Measurements from ENCODE around the gene DUSP8. TPM values are rescaled to one million over a fixed set of nuclear protein-coding genes. Genes with fewer than 3 reads are reported as not detected.

Gene DUSP8
- total and polyA plus RNA-seq, 2 donors, result 0.85 to 6.8 TPM

DNA sequence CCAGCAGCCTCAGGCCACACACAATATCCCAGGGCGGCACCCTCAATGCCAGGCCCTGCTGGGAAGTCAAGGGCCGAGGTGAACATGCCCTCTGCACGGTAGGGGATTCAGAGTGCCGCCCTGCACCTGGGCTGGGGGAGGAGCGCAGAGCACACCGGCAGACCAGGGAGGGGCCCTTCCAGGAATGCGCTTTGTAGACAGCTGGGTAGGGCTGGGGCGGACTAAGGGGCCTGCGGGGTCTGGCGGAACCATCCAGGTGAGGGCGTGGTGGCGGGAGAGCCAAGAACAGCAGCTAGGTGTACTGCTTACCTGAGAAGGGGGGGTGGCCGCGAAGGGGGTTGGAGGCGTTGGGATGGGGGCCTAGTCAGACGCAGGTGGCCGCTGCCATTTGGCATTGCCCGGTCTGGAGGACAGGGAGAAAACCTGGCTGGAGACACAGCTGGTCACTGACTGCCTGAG lies 26.0 kb downstream of the DUSP8 start:
- Histone ChIP-seq H3K27ac (ENCODE audit: low read depth) (no peak overlapping the region), H3K4me3 (ENCODE audit: low read depth, low read length) (no peak overlapping the region), H3K36me3 (ENCODE audit: insufficient read depth) (no peaks in the 10 kb centered on the region), H3K4me1 (ENCODE audit: insufficient read depth) (no peaks in the 10 kb centered on the region)
- DNase-seq (ENCODE audit: extremely low spot score), result no peak
- 12% methylated on average over 18 of the region's 18 CpGs for WGBS

- H3K4me1 ChIP-seq (ENCODE audit: insufficient read depth), result no peaks in the 10 kb centered on the region
- no peaks in the 10 kb centered on the region for H3K36me3 ChIP-seq (ENCODE audit: insufficient read depth)
- 82% methylated on average over 5 of the region's 5 CpGs for WGBS
- H3K4me3 ChIP-seq (ENCODE audit: low read depth, low read length), result no peak overlapping the region
- no peak for DNase-seq (ENCODE audit: extremely low spot score)
- no peak overlapping the region for H3K27ac ChIP-seq (ENCODE audit: low read depth)
Measured at GRCh38 chr11:1545432-1545831, 26.6 kb downstream of the DUSP8 start.

GRCh38 chr11:1544536-1544935 lies 27.5 kb downstream of the DUSP8 start:
- Histone ChIP-seq H3K36me3 (ENCODE audit: insufficient read depth) (no peaks in the 10 kb centered on the region), H3K4me1 (ENCODE audit: insufficient read depth) (no peaks in the 10 kb centered on the region), H3K4me3 (ENCODE audit: low read depth, low read length) (no peak overlapping the region), H3K27ac (ENCODE audit: low read depth) (no peak overlapping the region)
- no peak for DNase-seq (ENCODE audit: extremely low spot score)
- 85% methylated on average over 6 of the region's 6 CpGs for WGBS

GRCh38 chr11:1543606-1544263 lies 28.3 kb downstream of the DUSP8 start:
- Histone ChIP-seq H3K27ac (ENCODE audit: low read depth) (no peak overlapping the region), H3K36me3 (ENCODE audit: insufficient read depth) (no peaks in the 10 kb centered on the region), H3K4me3 (ENCODE audit: low read depth, low read length) (no peak overlapping the region), H3K4me1 (ENCODE audit: insufficient read depth) (no peaks in the 10 kb centered on the region)
- no peak for DNase-seq (ENCODE audit: extremely low spot score)
- WGBS, result 83% methylated on average over 13 of the region's 13 CpGs

GRCh38 chr11:1542267-1542666 lies 29.8 kb downstream of the DUSP8 start:
- DNase-seq (ENCODE audit: extremely low spot score), result no peak
- WGBS, result 61% methylated on average over 10 of the region's 10 CpGs
- Histone ChIP-seq H3K36me3 (ENCODE audit: insufficient read depth) (no peaks in the 10 kb centered on the region), H3K4me1 (ENCODE audit: insufficient read depth) (no peaks in the 10 kb centered on the region), H3K27ac (ENCODE audit: low read depth) (no peak overlapping the region), H3K4me3 (ENCODE audit: low read depth, low read length) (no peak overlapping the region)

DNA sequence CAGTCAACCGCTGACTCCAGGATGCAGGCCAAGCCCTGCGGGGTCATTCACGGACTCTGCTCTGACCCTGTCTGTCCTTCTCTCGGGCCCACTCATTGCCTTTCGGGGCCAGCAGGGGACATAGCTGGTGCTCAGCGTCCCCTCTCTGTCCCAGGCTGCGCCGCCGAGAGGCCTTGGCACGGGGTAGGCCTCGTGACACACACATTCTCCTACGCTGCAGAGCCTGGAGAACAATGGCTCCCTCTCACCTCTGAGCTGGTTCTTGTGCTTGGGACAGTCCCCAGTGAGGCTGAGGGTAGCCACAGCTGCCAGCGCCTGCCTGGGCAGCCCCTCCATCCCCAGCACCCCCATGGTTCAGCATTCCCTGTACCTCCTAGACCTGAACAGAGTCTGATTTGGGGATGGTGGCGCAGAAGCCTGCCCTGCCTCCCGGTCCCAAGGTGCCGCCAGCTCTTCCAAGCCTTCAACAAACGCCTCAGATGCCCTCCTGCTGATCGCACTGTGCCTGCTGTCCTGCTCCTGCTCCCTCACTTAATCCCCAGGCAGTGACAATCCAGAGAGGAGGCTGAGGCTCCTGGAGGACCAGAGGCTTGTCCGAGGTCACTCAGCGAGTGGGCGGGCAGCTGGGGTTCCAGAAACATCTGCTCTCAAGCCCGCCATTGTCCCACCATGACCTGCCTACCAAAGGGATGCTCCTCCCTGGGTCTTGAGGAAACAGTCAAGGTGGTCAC lies 30.4 kb downstream of the DUSP8 start:
- Histone ChIP-seq H3K4me3 (ENCODE audit: low read depth, low read length) (no peak overlapping the region), H3K4me1 (ENCODE audit: insufficient read depth) (no peaks in the 10 kb centered on the region), H3K27ac (ENCODE audit: low read depth) (no peak overlapping the region), H3K36me3 (ENCODE audit: insufficient read depth) (no peaks in the 10 kb centered on the region)
- 81% methylated on average over 22 of the region's 22 CpGs for WGBS
- DNase-seq (ENCODE audit: extremely low spot score), result no peak

DNA sequence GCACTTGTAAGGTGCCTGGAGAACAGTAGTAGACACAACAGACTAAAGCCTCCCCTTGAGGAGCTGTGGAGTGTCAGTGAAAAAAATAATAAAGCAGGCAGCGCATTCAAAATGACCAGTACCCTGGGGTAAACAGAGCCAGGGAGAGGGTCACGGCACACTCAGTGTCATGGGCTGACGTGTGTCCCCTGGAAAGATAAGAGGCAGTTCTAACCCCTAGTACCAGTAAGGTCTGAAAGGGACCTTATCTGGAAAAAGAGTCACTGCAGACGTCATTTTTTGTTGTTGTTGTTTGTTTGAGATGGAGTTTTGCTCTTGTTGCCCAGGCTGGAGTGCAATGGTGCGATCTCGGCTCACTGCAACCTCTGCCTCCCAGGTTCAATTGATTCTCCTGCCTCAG lies 32.0 kb downstream of the DUSP8 start:
- Histone ChIP-seq H3K4me1 (ENCODE audit: insufficient read depth) (no peaks in the 10 kb centered on the region), H3K4me3 (ENCODE audit: low read depth, low read length) (no peak overlapping the region), H3K36me3 (ENCODE audit: insufficient read depth) (no peaks in the 10 kb centered on the region), H3K27ac (ENCODE audit: low read depth) (no peak overlapping the region)
- no peak for DNase-seq (ENCODE audit: extremely low spot score)
- 85% methylated on average over 6 of the region's 6 CpGs for WGBS

DNA sequence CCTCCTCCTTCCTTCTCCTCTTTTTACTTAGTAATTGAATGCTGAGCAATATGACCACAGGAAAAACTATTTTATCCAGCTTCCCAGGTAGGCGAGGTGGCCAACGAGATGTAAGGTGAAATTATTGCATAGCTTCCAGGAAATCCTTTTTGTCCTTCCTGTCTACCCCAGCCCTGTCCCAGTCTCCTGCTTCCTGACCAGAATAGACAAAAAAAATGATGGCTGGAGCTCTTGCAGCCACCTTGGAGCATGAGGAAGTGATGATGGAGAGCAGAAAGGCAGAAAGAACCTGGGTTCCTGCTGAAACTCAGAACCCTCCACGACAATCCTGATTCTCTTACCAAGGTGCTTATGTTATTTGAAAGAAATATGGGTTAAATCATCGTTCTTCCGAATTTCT lies 33.9 kb downstream of the DUSP8 start:
- WGBS, result 84% methylated on average over 5 of the region's 5 CpGs
- DNase-seq (ENCODE audit: extremely low spot score), result no peak

DNA sequence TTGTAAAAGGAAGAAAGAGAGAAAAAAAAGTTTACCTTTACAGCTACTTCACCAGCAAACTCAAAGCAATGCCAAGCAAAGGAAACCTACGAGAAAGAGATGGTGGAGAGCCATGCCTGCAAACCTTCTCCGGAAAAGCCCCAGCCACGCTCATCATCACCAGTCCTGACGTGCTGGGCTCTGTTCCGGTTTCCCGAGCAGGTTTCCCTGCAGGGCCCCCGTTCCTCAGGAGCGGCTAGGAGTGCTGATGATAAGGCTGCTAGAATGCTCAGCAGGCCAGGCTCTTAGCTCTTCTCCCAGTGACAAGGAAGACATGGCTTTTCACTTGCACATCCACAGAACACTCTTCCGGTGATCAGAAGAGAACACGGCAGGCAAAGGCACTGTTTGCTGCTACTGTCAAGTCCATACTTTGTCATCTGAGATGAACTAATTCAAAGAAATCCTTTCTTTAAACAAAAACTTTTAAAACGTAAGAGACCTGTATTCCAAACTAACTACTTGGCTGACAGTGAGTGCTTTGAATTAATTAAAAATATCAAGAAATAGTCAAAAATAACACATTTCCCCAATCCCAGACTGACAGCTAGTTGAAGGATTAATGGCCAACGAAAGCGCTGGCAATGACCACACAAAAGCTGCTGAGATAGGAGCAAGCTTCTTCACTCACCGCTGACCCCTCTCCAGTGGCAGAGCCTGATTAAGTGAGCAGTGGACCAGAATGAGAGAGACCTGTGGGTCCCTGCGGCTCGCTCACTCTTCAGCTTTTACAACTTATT lies 35.8 kb downstream of the DUSP8 start:
- Histone ChIP-seq H3K4me1 (ENCODE audit: insufficient read depth) (no peaks in the 10 kb centered on the region), H3K27ac (ENCODE audit: low read depth) (no peak overlapping the region)
- WGBS, result 74% methylated on average over 16 of the region's 16 CpGs

More for the DNA sequence above, 33.9 kb downstream of the DUSP8 start:
- Histone ChIP-seq H3K36me3 (ENCODE audit: insufficient read depth) (no peaks in the 10 kb centered on the region), H3K4me1 (ENCODE audit: insufficient read depth) (no peaks in the 10 kb centered on the region), H3K4me3 (ENCODE audit: low read depth, low read length) (no peak overlapping the region), H3K27ac (ENCODE audit: low read depth) (no peak overlapping the region)

DNA sequence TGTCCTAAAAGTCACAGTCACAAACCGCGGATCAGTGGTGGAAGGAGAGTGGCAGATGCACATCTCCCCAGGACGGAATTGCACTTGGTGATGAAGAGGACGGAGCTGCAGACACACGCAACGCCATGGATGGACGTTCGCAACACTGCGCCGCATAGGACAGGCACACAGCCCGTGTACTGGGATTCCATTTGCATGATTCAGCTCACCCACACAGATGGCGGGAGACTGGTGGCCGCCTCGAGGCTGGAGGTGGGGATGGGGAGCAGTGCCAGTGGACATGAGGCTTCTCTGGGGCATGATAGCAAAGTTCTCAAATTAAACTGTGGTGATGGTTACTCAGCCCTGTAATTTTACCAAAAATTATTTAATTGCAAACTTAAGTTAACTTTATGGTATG lies 37.4 kb downstream of the DUSP8 start:
- Histone ChIP-seq H3K36me3 (ENCODE audit: insufficient read depth) (no peaks in the 10 kb centered on the region), H3K4me3 (ENCODE audit: low read depth, low read length) (no peak overlapping the region), H3K4me1 (ENCODE audit: insufficient read depth) (no peaks in the 10 kb centered on the region), H3K27ac (ENCODE audit: low read depth) (no peak overlapping the region)
- WGBS, result 82% methylated on average over 14 of the region's 14 CpGs
- DNase-seq (ENCODE audit: extremely low spot score), result no peak

More for the DNA sequence above, 35.8 kb downstream of the DUSP8 start:
- DNase-seq (ENCODE audit: extremely low spot score), result no peak
- Histone ChIP-seq H3K36me3 (ENCODE audit: insufficient read depth) (no peaks in the 10 kb centered on the region), H3K4me3 (ENCODE audit: low read depth, low read length) (no peak overlapping the region)

GRCh38 chr11:1534171-1534570 lies 37.9 kb downstream of the DUSP8 start:
- H3K4me1 ChIP-seq (ENCODE audit: insufficient read depth), result no peaks in the 10 kb centered on the region
- WGBS, result 93% methylated on average over 7 of the region's 7 CpGs
- H3K4me3 ChIP-seq (ENCODE audit: low read depth, low read length), result no peak overlapping the region
- no peak overlapping the region for H3K27ac ChIP-seq (ENCODE audit: low read depth)
- DNase-seq (ENCODE audit: extremely low spot score), result no peak
- H3K36me3 ChIP-seq (ENCODE audit: insufficient read depth), result no peaks in the 10 kb centered on the region

DNA sequence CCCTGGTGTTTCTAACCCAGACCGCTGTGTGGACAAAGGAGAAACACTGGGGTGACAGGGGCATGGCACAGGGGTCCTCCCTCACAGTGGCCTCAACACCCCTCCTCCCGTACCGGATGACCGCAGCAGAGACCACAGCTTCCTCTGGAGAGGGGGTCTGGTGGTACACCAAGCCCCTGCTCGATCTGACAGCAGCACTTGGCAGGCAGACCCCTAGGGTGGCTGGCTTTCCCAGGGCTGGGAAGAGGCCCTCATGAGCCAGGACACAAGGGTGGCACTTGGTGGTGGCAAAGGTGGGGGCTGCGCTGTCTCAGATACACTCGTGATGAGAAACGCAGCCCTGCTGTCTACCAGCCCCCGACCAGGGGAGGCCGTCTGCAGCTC lies 38.7 kb downstream of the DUSP8 start:
- DNase-seq (ENCODE audit: extremely low spot score), result no peak
- Histone ChIP-seq H3K36me3 (ENCODE audit: insufficient read depth) (no peaks in the 10 kb centered on the region), H3K4me1 (ENCODE audit: insufficient read depth) (no peaks in the 10 kb centered on the region), H3K27ac (ENCODE audit: low read depth) (no peak overlapping the region), H3K4me3 (ENCODE audit: low read depth, low read length) (no peak overlapping the region)
- 88% methylated on average over 10 of the region's 10 CpGs for WGBS

- H3K36me3 ChIP-seq (ENCODE audit: insufficient read depth), result no peaks in the 10 kb centered on the region
- no peak for DNase-seq (ENCODE audit: extremely low spot score)
- H3K4me3 ChIP-seq (ENCODE audit: low read depth, low read length), result no peak overlapping the region
- no peaks in the 10 kb centered on the region for H3K4me1 ChIP-seq (ENCODE audit: insufficient read depth)
- H3K27ac ChIP-seq (ENCODE audit: low read depth), result no peak overlapping the region
- 80% methylated on average over 20 of the region's 20 CpGs for WGBS
Measured at GRCh38 chr11:1532606-1533341, 39.3 kb downstream of the DUSP8 start.
